Activated CD4-positive, CD25-positive, alpha-beta regulatory T cell treated with anti-CD3 and anti-CD28 coated beads, Interleukin-2, amount 50 U/mL, for 24 hours (primary cell): ENCODE measurements around the gene SEMA5A.

Experiments
- ATAC-seq, 2 donors: fragments of 150-1000 bp; cut with Tn5 transposase; one replicate each; pipeline ENCODE4 v1.10.0; 2021; ENCODE audit warnings: mild to moderate bottlenecking in 1 of 2, moderate library complexity in 1 of 2

Gene SEMA5A

DNA sequence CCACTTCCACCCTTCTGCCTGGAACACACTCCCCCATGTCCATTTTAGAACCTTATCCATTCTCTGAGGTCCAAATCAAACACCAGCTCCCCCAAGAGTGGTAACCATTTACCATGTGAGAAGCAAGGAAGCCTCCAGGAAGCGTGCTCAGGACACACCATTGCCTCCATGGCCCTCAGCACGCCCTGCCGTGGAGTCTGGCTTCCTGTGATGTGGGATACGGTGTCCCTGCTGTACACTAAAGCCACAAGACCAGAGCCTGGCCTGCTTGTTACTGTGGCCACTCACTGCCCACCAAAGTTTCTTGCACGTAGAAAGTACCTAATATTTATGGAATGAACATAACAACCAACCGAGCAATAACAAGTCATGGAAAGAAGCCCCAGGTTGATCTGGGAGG is 151.7 kb downstream of the SEMA5A start:
- ATAC-seq, result no peak

DNA sequence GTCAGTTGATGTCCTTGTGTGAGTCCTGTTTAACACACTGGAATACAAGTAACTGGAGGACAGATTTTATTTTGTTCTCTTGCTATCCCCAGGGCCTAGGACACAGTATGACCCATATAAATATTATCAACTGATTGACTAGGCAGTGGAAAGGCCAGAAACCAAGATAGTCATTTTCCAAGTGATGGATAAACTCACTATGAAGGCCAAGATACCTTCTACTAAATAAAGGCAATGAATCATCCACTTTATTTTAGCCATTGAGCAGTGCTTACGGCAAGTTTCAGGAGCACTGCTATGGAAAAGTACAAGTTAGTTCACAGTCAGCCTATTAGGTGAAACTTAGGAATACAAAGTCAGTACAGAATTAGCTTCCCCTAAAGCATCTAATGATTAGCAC is 153.2 kb downstream of the SEMA5A start:
- ATAC-seq, result no peak

DNA sequence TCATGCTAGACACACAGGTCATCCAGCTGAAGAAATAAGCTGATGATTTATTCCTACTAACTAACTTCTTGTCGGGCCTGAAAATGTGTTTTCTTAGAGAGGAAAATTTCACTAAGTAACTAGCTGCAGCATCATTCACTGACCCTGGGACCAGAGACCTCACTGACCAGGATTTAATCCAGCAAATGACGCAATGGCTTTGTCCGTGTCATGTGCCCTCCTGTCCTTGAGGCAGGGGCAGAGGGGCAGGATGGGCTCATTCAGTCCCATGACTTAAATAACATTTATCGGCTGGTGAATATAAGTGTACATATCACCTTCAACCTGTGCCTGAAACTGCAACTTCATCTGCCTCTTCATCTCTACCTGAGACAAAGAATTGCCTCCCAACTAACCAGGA is 154.8 kb downstream of the SEMA5A start:
- no peak for ATAC-seq

GRCh38 chr5:9390113-9390512 is 155.8 kb downstream of the SEMA5A start:
- no peak for ATAC-seq

GRCh38 chr5:9388941-9389674 is 156.8 kb downstream of the SEMA5A start:
- ATAC-seq, result no peak

DNA sequence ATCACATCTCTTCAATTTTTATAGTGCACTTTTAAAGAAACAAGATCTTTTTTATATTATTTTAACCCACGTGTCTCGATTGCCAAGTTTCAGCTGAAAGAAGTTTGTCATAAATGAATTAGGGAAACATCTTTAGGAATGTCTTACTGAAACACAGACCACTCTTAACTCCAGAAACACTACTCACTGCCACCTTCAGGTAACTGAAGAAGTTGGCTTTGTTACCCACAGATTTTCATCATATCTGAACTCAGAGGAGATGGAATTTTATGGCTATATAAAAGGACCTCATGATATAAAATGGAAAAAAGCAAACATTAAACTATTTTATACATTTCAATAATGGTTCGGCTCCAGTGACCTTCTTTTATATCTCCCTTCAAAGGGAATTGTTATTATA is 158.0 kb downstream of the SEMA5A start:
- ATAC-seq, result no peak

DNA sequence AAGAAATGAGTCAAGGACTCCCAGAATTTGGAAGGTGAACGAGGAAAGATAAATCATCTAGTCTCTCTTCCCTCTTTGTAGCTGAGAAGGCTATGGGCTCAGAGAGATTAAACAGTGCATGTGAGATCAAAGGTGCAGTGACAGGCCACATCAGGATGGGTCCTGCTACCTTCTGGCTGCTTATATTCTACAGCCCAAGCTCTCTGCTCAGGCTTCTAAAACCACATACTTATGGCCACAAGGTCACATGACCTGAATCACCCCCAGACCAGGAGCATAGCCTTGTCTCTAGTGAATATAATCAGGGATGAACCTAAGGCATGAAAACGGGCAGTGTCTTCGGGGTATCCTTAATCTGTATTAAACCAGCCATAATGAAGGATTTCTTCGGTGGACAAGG is 158.9 kb downstream of the SEMA5A start:
- ATAC-seq, result no peak

GRCh38 chr5:9382522-9382921 is 163.4 kb downstream of the SEMA5A start:
- no peak for ATAC-seq

DNA sequence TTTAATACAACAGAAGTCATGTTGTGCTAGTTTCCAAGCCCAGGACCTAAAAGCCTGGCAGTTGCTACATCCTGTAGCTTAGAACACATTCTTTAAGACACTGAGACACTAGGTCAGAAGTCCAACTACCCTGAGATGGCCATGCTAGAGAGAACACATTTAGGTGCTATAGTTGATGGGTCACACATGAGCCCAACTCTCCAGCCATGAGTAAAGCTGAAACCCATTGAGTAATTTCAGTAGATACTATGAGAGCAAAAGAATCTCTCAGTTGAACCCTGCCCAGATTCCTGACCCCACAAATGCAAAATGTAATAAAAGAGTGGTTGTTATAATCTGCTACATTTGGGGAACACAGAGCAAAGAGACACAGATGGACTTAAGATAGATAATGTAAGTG is 164.4 kb downstream of the SEMA5A start:
- ATAC-seq, result no peak

GRCh38 chr5:9380109-9380508 is 165.8 kb downstream of the SEMA5A start:
- ATAC-seq, result no peak

DNA sequence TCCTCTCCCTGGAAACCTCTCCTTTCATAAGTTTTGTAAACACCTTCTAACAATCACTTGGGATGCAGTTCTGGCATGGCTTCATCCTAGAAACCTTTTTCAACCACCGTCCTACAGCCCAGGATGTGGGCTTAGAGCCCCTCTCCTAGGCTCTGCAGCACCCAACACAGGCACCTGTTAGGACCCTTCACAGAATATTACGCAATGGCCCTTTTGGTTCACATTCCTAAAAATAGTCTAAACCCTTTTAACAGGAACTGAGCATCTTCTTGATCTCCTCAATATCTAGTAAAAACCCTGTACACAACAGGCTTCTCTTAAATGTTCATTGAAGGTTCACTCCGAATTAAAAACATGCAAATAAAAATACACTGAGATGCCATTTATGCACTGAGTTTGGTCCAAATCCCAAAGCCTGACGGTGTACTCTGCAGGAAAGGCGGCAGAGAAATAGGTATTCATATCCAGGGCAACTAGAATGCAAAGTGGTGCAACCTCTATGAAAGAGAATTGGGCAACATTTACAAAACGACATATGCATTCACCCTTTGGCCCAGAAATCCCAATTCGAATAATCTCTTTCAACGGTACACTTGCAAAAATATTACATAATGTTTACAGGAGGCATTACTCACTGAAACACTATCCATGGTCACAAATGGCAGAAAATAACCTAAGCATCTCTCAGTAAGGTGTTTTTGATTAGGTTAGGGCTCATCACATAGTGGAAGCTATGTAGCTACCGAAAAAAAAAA is 169.3 kb downstream of the SEMA5A start:
- ATAC-seq, result no peak

- ATAC-seq, result no peak
These were observed 170.1 kb downstream of the SEMA5A start for GRCh38 chr5:9375756-9376155.

DNA sequence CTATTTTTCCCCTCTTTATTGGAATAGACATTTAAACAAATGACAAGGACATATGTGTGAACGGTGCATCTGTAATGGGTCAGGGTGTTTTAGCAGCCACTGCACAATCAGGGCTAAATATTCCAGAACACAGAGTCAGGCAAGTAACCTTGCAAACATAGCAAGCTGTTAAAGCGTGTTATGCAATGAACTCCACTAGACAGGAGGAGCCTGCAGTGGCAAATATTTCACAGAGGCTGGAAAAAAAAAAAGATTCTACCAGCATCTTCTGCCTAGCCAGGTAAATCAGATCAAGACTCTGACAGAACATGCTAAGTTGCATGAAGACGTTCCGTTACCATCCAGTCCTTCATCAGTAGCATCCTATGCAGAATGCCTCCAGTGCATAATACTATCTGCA is 171.8 kb downstream of the SEMA5A start:
- ATAC-seq, result no peak

- no peak for ATAC-seq
These were observed 172.3 kb downstream of the SEMA5A start for GRCh38 chr5:9373571-9373970.

DNA sequence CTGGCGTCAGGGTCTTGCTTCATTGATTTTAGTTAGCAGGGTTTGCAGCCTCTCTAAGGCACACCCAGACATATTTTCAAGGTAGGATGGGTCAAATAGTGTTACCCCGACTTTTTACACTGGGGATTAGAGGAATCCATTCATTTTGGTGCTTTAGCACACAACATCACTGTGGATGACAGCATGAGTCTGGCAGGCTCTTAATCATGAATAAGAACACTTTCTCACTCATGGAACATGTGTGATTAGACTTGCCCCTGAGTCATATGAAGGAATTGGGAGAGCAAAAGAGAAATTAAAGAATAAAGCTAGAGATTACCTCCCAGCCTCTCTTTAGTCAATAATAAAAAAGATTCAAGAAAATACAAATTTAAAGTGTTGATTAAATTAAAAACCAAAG is 175.6 kb downstream of the SEMA5A start:
- no peak for ATAC-seq

DNA sequence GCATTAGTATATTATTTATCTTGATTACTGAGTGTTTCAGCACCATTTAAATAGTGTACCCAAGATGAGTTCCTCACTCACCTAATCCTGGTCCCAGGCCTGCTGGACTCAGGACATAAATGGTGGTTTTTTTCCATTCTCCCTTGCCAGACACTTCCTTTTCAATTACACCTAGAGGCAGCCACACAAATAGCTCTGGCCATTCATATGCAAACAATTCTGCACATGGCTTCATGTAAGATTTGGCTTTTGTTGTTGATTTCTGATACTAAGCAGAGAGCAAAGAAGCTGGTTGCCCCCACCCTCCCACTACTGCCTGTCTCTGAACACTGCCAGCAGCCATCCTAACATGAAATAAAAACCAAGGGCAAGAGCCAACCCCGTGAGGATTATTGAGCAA is 180.4 kb downstream of the SEMA5A start:
- ATAC-seq, result no peak

DNA sequence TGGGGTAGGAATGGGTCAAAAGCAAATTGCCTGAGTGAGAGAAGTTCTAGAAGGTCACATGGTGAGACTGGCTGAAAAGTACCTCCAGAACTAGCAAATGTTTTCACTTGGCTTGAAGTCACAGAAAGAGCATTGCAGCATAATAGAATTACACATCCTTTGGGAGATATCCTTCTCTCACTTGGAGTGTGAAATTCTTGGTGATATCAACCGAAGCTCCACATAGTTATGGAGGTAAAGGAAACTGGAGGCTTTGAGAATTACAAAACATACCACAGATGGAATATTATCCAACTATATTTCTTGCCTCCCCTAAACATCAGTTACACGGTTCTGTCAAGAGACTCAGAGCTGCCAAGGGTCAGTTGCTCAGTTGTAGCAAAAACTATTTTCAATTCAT is 182.4 kb downstream of the SEMA5A start:
- no peak for ATAC-seq

- ATAC-seq, result no peak
These were observed 182.8 kb downstream of the SEMA5A start for GRCh38 chr5:9363026-9363425.

DNA sequence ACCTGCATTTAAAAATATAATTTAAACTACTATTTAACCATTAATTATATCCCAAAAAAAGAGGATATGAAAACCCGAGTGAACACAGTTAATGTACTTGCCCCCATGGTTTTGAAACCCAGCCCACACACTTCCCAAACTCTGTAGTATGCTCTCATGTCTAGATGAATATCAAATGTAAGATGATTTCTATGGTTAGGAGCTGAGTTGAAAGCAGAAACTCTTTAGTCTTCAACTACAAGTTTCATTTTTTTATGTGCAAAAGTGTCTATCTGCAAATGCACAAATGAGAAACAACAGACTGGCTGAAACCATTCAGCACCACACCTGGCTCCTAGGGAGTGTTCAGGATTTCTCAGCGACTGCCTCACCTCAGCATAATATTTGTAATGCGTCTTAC is 183.3 kb downstream of the SEMA5A start:
- ATAC-seq, result no peak

GRCh38 chr5:9361835-9362234 is 184.0 kb downstream of the SEMA5A start:
- no peak for ATAC-seq

DNA sequence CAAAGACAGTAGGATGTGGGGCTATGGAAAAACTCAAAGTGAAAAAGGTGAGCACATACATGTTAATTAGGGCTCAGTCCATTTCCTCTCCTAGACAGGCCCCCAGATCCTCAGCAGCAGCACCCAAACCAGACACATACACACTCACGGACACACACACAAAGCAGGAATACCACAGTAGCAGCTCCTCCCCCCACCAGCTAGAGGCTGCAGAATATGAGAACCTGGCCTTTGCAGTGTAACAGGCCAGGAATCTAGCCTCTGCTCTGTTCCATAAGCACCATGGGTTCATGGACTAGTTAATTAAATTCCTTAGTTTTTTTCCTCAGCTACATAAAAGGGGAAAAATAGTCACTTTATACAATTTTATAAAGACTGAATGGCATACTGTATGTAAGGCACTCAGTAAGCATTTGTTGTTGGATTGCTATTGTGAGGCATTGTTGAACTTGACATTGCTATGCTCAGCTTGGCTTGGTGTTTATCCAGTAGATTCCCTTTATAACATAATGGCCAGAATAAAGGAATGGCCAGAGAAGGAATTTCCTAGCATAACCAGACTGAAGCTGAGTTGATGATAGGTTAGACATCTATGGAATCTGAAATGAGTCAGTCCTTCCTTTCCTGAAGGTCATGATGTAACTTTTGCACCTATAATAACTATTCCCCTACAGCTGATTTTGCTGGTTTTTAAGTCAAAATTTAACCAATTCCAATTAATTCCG is 186.8 kb downstream of the SEMA5A start:
- no peak for ATAC-seq

- ATAC-seq, result no peak
These were observed 189.5 kb downstream of the SEMA5A start for GRCh38 chr5:9356351-9356825.

DNA sequence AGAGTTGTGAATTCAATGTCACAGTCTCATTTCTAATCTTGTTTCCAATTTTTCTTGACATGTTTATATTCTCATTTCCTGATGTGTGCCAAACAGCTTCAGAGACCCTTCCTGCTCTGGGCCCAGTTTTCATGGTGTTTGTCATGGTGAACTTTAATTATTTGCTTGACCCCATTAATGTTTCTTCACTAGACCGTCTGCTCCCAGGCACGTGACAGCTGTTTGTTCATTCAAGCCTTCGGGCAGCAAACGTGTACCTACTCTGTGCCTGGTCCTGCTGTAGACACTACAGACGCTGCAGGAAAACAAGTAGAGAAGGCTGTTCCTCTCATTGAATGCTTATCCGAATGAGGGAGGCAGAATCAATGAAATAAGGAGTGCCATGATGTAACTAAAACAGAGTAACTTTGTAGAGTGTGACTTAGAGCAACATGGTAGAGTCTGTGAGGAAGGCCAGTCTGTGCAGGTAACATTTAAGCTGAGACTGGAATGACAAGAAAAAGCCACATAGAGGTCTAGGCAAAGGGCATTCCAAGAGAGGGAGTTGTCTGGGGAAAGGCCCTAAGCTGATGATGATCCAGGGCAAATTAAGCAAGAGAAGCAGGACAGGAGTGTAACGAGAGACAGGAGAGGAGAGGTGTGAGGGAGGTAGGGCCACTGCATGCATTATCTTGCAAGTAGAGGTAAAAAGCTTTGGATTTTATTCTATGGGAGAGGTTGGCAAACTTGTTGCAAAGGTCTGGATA is 191.4 kb downstream of the SEMA5A start:
- no peak for ATAC-seq
